HG03571 (cell line): ENCODE results near the gene ZFAND3.

Experiments used
- ATAC-seq: cut with Tn5 transposase; IDR thresholded peaks from one replicate; pipeline ENCODE4 v1.9.1; 2021; ENCODE audit not compliant: unreplicated experiment

The ZFAND3 gene

GRCh38 chr6:38161754-38162492 is 342.4 kb downstream of the ZFAND3 start:
- ATAC-seq = no peak

- no peak for ATAC-seq
Observed at GRCh38 chr6:38162493-38163185, 343.1 kb downstream of the ZFAND3 start.

GRCh38 chr6:38163186-38164130 is 343.9 kb downstream of the ZFAND3 start:
- no peak for ATAC-seq

DNA sequence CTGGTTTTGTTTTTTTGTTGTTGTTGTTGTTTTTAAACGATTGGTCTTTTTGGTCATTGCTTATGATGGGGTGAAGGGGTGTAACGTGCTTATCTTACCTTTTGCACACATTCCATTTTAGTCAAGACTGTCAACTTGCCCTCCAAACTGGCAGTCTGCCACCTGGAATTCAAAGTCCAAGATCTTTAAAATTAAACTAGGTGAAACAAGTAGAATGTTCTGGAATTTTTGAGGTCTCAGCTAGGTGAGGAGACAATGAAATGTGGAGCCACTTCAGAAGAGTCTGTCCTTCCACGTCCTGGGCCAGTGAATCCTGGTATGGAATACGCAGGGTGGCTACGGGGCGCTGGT is 344.6 kb downstream of the ZFAND3 start:
- no peak for ATAC-seq

- ATAC-seq = no peak
Observed at GRCh38 chr6:38164671-38165108, 345.2 kb downstream of the ZFAND3 start.

GRCh38 chr6:38166411-38167240 is 347.1 kb downstream of the ZFAND3 start:
- no peak for ATAC-seq

GRCh38 chr6:38167598-38167997 is 348.1 kb downstream of the ZFAND3 start:
- ATAC-seq = no peak

DNA sequence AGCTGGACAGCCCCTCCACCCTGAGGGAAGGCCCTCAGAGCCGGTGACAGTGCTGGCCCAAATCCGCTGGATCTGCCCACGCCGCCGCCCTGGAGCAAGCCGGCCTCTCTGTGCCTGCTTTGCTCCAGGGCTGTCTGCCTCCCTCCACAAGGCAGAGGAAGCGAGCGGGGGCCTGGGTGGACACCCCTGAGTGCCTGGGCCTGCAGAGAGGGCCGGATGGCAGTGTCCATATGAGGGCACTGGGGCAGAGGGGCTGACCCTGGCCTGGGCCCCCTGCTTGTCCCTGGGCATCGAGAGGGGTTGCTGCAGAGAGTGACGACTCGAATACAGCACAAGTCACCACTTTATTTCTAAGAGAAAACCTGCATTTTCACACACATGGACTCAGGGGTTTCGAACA is 348.6 kb downstream of the ZFAND3 start:
- no peak for ATAC-seq

DNA sequence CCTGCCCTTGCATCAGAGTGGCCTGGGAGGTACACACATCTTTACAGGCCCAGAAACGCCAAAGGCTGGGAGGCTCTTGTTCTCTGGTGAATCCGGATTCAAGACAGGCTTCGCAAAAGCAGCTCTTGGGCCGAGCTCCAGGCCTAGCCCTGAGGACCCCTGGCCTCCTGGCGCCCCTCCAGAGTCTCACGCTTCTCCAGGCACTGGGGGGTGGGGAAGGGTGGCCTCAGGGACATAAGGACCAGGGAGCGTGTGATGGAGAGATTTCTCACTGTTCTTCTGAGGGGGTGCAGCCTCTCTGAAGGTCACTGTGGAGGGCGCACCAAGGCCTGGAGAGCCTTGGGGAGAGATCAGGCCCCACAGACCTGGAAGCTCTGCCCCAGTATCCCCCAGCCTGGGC is 349.2 kb downstream of the ZFAND3 start:
- ATAC-seq = no peak

GRCh38 chr6:38169221-38169976 is 349.9 kb downstream of the ZFAND3 start:
- ATAC-seq = no peak

DNA sequence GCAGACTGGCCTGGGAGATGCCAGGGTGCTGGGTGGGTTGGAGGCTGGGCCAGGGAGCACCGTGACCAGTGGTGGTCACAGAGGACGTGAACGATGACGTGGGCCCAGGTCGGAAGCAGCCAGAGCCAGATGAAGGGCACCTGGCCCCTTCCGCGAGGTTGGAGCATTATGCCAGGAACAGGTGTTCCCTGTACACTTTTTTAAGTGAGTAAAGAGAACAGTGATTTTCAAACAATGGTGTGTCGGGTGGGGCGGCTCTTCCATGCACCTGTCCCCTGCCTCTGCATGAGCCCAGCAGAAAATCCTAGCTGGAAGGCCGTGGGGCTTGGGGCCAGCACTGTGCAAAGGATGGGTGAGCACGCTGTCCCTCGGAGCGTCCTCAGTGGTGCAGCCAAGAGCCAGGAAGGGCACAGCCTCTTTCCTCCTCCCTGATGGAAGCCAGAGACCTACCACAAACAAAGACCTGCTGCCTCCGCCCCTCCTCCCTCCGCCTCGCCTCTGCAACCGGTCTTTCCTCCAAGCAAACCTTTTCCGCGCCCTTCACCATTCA is 350.5 kb downstream of the ZFAND3 start:
- no peak for ATAC-seq

GRCh38 chr6:38170666-38171355 is 351.3 kb downstream of the ZFAND3 start:
- ATAC-seq = no peak

DNA sequence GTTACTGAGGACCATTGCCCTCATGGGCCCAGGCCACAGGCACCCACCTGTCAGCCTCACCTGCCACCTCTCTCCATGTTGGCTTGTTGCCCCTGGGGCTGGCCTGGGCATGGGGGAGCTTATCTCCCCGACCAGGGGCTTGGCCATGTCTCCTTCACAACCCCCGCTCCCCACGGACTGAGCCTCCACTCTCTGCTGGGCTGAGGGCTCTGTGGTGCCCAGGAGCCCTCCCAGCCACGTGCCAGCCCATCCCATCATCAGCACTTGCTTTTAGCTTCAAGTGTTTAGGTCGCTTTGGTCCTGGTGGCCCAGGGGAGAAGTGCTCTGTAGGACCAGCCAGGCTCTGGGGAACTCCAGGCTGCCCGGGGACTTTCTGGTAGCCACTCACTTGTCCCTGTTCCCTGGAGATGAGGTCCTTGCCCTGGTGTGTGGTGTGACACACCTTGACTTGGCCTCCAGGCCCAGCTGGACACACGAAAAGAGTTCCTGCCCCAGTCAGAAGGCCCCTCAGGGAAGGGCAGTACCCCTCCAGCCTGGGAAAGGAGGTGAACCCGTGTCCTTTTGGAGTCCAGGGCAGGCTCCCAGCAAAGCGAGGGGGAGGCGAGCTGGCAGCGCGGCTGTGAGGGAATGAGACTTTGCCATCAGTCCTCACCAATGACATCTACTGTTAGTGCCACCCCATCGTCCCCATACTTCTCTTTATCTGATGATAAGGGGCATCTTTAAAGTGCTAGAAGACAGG is 352.6 kb downstream of the ZFAND3 start:
- ATAC-seq = no peak

- ATAC-seq = no peak
Observed at GRCh38 chr6:38172739-38173410, 353.3 kb downstream of the ZFAND3 start.

DNA sequence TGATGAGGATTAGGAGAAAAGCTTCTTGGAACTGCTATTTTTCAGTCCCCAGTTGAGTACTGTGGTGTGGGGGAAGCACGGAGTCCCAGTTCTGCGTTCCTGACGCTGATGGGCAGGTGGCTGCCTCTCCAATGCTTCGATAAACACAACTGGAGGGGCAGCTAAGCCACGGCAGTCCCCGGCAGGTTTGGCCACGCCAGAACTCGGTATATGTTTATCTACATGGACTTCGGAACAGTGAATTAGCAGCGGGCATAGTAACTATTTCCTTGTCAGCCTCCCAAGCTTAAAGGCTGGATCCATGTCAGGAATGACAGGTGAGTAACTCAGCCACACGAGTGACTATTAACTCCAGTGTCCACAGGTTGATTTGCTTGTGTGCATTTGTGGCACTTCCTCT is 354.4 kb downstream of the ZFAND3 start:
- no peak for ATAC-seq

DNA sequence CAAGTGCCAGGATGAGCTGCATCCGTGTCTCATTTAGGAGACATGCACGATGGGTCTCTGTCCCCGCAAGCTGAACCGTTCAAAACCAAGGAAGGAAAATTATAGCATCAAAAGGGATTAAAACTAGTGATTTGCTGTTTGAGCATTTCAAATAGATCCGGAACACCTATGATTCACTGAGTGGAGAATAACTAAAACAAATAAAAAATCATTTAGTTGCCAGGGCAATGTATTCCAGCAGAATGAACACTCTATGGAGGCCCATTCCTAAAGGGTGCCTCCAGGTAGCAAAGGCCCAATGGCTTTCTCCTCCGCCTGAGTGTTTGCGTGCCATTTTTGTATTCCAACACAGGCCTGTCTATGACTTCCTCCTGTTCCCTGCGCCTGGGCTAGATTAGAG is 354.8 kb downstream of the ZFAND3 start:
- ATAC-seq = no peak

DNA sequence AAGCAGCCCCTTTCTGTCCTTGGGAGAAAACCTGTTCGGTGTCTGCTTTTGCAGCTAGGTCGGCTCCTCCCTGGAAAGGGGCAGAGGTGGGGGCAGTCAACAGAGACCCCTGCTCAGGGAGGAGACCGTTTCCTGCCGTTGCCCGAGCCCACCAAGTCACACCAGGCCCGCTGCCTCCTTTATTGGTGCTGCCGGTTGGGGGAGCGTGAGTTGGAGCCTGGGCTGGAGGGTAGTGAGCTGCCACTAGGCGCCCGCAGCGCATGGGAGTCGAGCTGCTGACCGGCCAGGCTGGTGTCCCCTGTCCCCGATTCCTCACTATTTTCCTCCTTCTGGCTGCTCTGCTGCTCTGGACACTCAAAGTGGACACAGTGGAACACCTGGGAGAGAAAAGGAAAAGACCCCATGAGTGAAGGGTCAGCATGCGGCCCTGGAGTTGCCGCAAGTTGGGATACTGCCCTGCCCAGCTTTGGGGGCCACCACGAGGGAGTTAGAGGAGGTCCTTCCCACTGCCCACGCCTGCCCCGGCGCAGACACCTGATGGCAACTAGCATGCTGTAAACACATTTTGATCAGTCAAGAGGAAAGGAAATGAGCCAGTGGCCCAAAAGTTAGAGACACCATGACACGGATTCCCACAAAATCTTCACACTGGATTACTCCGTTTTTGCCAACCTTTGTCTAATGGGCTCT is 355.4 kb downstream of the ZFAND3 start:
- no peak for ATAC-seq
